Forelimb muscle (tissue), 1 donor: ENCODE results near the gene SLC34A1. TPM values are rescaled to one million over a fixed set of nuclear protein-coding genes. Genes with fewer than 3 reads are reported as not detected.
A peak's percentile ranks its signal among the peaks of the same experiment; 100 is the strongest.

Experiments used
- DNase-seq: peaks from one replicate; pipeline ENCODE4 v3.0.0-alpha.2; 2013; ENCODE audit warnings: low read depth
- polyA plus RNA-seq: library from polyadenylated mRNA; unstranded; fragments of 120-200 nt; gene quantifications from one replicate; pipeline ENCODE4 v1.2.1, GENCODE V29; 2013; ENCODE audit not compliant: insufficient read length

Gene SLC34A1
- polyA plus RNA-seq, 1 donor: not detected

- DNase-seq: no peak
These were observed 4.4 kb downstream of the SLC34A1 start for GRCh38 chr5:177388521-177389052.

GRCh38 chr5:177389241-177390169 lies 5.3 kb downstream of the SLC34A1 start:
- no peak for DNase-seq

- peak; percentile 70 for DNase-seq
These were observed 6.4 kb downstream of the SLC34A1 start for GRCh38 chr5:177390363-177391300.

GRCh38 chr5:177392765-177393164 lies 8.5 kb downstream of the SLC34A1 start:
- no peak for DNase-seq

GRCh38 chr5:177393206-177393765 lies 9.1 kb downstream of the SLC34A1 start:
- no peak for DNase-seq

- DNase-seq: no peak
These were observed 9.8 kb downstream of the SLC34A1 start for GRCh38 chr5:177393990-177394389.

- DNase-seq: no peak
These were observed 11.8 kb downstream of the SLC34A1 start for GRCh38 chr5:177396078-177396477.

GRCh38 chr5:177396807-177397206 lies 12.6 kb downstream of the SLC34A1 start:
- no peak for DNase-seq

GRCh38 chr5:177397875-177398390 lies 13.7 kb downstream of the SLC34A1 start:
- DNase-seq: no peak

- no peak for DNase-seq
These were observed 16.0 kb downstream of the SLC34A1 start, which contains the start of gene PFN3 for GRCh38 chr5:177399997-177400868. TSS of gene PFN3 (minus strand) at chr5:177400661. CDS start at chr5:177400576, 85 bp downstream.

- no peak for DNase-seq
These were observed 18.2 kb downstream of the SLC34A1 start for GRCh38 chr5:177402271-177403043.

GRCh38 chr5:177403102-177403791 lies 19.0 kb downstream of the SLC34A1 start:
- no peak for DNase-seq

GRCh38 chr5:177403792-177404640 lies 19.8 kb downstream of the SLC34A1 start:
- DNase-seq: no peak

- DNase-seq: no peak
These were observed 20.5 kb downstream of the SLC34A1 start for GRCh38 chr5:177404641-177405179.

- DNase-seq: no peak
These were observed 21.1 kb downstream of the SLC34A1 start for GRCh38 chr5:177405312-177405711.

- no peak for DNase-seq
These were observed 21.6 kb downstream of the SLC34A1 start for GRCh38 chr5:177405805-177406204.

GRCh38 chr5:177409043-177409801 lies 25.0 kb downstream of the SLC34A1 start, which contains the start of gene F12:
TSS of gene F12 (minus strand) at chr5:177409564. CDS start at chr5:177409527, 37 bp downstream.
- DNase-seq: no peak
